B cell (primary cell): ENCODE data around the gene PUS3. TPM values are rescaled to one million over a fixed set of nuclear protein-coding genes. Genes with fewer than 3 reads are reported as not detected.

Experiments
- ATAC-seq: fragments of 200-7000 bp; cut with Tn5 transposase; one replicate; pipeline ENCODE4 v1.10.0; 2021; ENCODE audit warnings: low read depth, mild to moderate bottlenecking, moderate number of reproducible peaks, moderate library complexity
- CTCF ChIA-PET: fragments of 350-600 bp; sonication (Branson Sonifier 250); formaldehyde crosslinking; loops from one replicate; lab custom pipeline; 2021; ENCODE audit warnings: antibody characterized with exemption, inconsistent platforms; lab: Charles Lee
- POLR2A ChIA-PET: fragments of 350-600 bp; sonication (Branson Sonifier 250); formaldehyde crosslinking; loops from one replicate; lab custom pipeline; 2021; ENCODE audit warnings: antibody characterized with exemption; lab: Charles Lee
- DNase-seq: peaks from one replicate; pipeline ENCODE4 v3.0.0; 2013
- H2AFZ ChIP-seq: 2 replicates; pipeline ENCODE4 v1.6.1; 2012; ENCODE audit warnings: mild to moderate bottlenecking, low read depth, low read length; ENCODE audit not compliant: insufficient read depth, poor library complexity, severe bottlenecking
- H3K27ac ChIP-seq, 2 donors: 1 replicate in 1 of 2; 2 replicates in 1 of 2; pipeline ENCODE4 v1.5.1; 2012 to 2013; ENCODE audit warnings: low read length in 2 of 2, mild to moderate bottlenecking in 2 of 2, moderate library complexity in 1 of 2
- H3K27me3 ChIP-seq, 4 experiments: fragments of 200-600 bp in 1 of 4; sonication (generic) in 1 of 4; replicated peaks in 1 of 4; 1 replicate in 2 of 4; 2 replicates in 2 of 4; pipeline versions ENCODE4 v1.6.1 to v1.7.0; 2013 to 2016; ENCODE audit warnings: low read length in 3 of 4, mild to moderate bottlenecking in 2 of 4, mixed read lengths in 1 of 4, moderate library complexity in 1 of 4; ENCODE audit not compliant: insufficient read depth in 4 of 4, control insufficient read depth in 3 of 4; ENCODE audit errors: control extremely low read depth in 1 of 4
- H3K36me3 ChIP-seq, 2 experiments: replicated peaks in 1 of 2; 1 replicate in 1 of 2; 2 replicates in 1 of 2; pipeline versions ENCODE4 v1.6.1 to v1.7.1; 2013; ENCODE audit warnings: low read length in 1 of 2; ENCODE audit not compliant: insufficient read depth in 2 of 2, control insufficient read depth in 1 of 2; ENCODE audit errors: control extremely low read depth in 1 of 2, extremely low read depth in 1 of 2
- H3K4me1 ChIP-seq, 2 donors: fragments of 200-600 bp in 1 of 2; sonication (generic) in 1 of 2; 1 replicate in 1 of 2; 2 replicates in 1 of 2; pipeline versions ENCODE4 v1.5.1 to v1.6.1; 2013 to 2017; ENCODE audit warnings: low read length in 2 of 2; ENCODE audit not compliant: control insufficient read depth in 2 of 2, insufficient read depth in 2 of 2
- H3K4me2 ChIP-seq: replicated peaks from 2 replicates; pipeline ENCODE3; 2012; ENCODE audit warnings: mild to moderate bottlenecking, low read depth, low read length; ENCODE audit not compliant: poor library complexity, severe bottlenecking
- H3K4me3 ChIP-seq, 5 experiments: fragments of 200-600 bp in 1 of 5; sonication (generic) in 1 of 5; 1 replicate in 3 of 5; 2 replicates in 2 of 5; pipeline versions ENCODE4 v1.5.1 to v1.7.0; 2011 to 2016; ENCODE audit warnings: low read length in 4 of 5, mild to moderate bottlenecking in 4 of 5, low read depth in 2 of 5, control low read depth in 1 of 5, moderate library complexity in 1 of 5; ENCODE audit not compliant: insufficient read depth in 1 of 5; ENCODE audit errors: control extremely low read depth in 1 of 5, extremely low read depth in 1 of 5
- H3K79me2 ChIP-seq: fragments of 200-600 bp; sonication (generic); one replicate; pipeline ENCODE4 v1.6.0; 2016; ENCODE audit warnings: low read length; ENCODE audit not compliant: control insufficient read depth, insufficient read depth
- H3K9ac ChIP-seq: fragments of 200-600 bp; sonication (generic); 2 replicates; pipeline ENCODE4 v1.6.1; 2017; ENCODE audit warnings: mild to moderate bottlenecking, low read length, moderate library complexity
- H3K9me3 ChIP-seq, 3 donors: one replicate each; pipeline versions ENCODE4 v1.6.1 to v1.7.1; 2013; ENCODE audit warnings: low read length in 2 of 3; ENCODE audit not compliant: control insufficient read depth in 2 of 3, insufficient read depth in 1 of 3; ENCODE audit errors: control extremely low read depth in 1 of 3
- H4K20me1 ChIP-seq: 2 replicates; pipeline ENCODE4 v1.6.0; 2012; ENCODE audit warnings: mild to moderate bottlenecking, low read length; ENCODE audit not compliant: insufficient read depth, control insufficient read depth, poor library complexity, severe bottlenecking
- H3K27ac Mint-ChIP-seq: one replicate; pipeline ENCODE4 v1.8.0; 2021; ENCODE audit warnings: mixed read lengths
- H3K27me3 Mint-ChIP-seq: one replicate; pipeline ENCODE4 v1.8.0; 2021; ENCODE audit warnings: mixed read lengths
- H3K4me1 Mint-ChIP-seq: one replicate; pipeline ENCODE4 v1.8.0; 2021; ENCODE audit warnings: mixed read lengths
- H3K4me3 Mint-ChIP-seq: one replicate; pipeline ENCODE4 v1.8.0; 2021; ENCODE audit warnings: mixed read lengths
- H3K9me3 Mint-ChIP-seq: one replicate; pipeline ENCODE4 v1.8.0; 2022; ENCODE audit warnings: mixed read lengths; ENCODE audit not compliant: insufficient read depth
- EZH2 ChIP-seq: IDR thresholded peaks from 2 replicates; pipeline ENCODE4 v1.6.1; 2012; ENCODE audit warnings: borderline replicate concordance, low read depth, mild to moderate bottlenecking, moderate library complexity, low read length; ENCODE audit not compliant: insufficient read depth, poor library complexity, severe bottlenecking
- WGBS: methylation state at CpG from one replicate; pipeline ENCODE4 v1.1.5; 2013; ENCODE audit warnings: missing lambda C conversion rate; ENCODE audit not compliant: insufficient coverage; 5-methylcytosine and 5-hydroxymethylcytosine counted together
- intact Hi-C: fragments of 100-400 bp; cut with micrococcal nuclease; formaldehyde crosslinking; loops from one replicate; pipeline ENCODE4 v1.10.0; 2022
- polyA plus RNA-seq: library from polyadenylated mRNA; depleted of rRNA; stranded (reverse); fragments of >200 nt; gene quantifications from 2 replicates; pipeline ENCODE4 v1.2.3, GENCODE V29; 2012
- total RNA-seq, 2 donors: library from RNA; stranded (reverse); fragments of 120-200 nt in 1 of 2; gene quantifications; 1 replicate in 1 of 2; 2 replicates in 1 of 2; pipeline versions ENCODE4 v1.2.3 to v1.2.4, GENCODE V29; 2013 to 2022
- TF ChIP-seq, protein P1 (sequence below): fragments of 200-600 bp; IDR thresholded peaks from one replicate; pipeline ENCODE4 v1.8.0; 2022; ENCODE audit warnings: antibody characterized with exemption, mild to moderate bottlenecking

The PUS3 gene
- total and polyA plus RNA-seq, 2 donors (not counting 1 experiment from before 2014, with no cell fraction given), result 2.7 to 8.1 TPM

DNA sequence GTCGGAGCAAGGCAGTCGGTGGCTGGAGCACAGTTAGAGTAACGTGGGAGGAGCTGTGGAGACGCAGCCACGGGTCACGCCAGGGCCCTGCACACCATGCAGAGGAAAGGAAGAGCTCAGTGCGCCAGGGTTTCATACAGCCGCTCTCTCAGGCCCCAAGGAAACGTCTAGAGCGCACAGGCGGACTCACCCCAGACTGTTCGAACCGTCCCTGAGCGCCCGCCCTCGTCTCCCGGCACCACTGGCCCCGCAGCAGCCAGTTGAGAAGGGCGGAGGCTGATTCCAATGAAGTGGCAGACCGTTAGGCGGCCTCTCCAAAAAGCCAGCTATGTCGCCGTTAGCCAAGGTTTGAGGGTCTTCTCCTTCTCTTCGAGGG, 16.0 kb downstream of the PUS3 start:
- intact Hi-C loops, result loop anchor here (1.0 to 5.0 kb wide), 10 partner anchors 13 to 775 kb away; partner anchors contain the start of genes CDON, CHEK1, EI24 and FAM118B
- peak; percentile 22 for ATAC-seq
- peaks cover 0 to 7% (median 0%) of the 10 kb centered on the region in 3 donors for H3K9me3 ChIP-seq
- peak overlapping the region; percentile 99 for H3K27ac Mint-ChIP-seq
- POLR2A ChIA-PET, result interaction anchor here (0.7 to 3.1 kb wide), 6 partner anchors 9 to 824 kb away, joined by 3 to 17 read pairs (median 5); partner anchors contain the start of genes CHEK1, DDX25, EI24 and FAM118B
- CTCF ChIA-PET, result interaction anchor here (0.7 to 2.4 kb wide), 7 partner anchors 10 to 763 kb away, joined by 3 to 14 read pairs (median 4); partner anchors contain the start of gene PUS3
- H3K27ac ChIP-seq, result peak overlapping the region; percentile 90 to 94
- H3K4me1 ChIP-seq, result peaks cover 5 to 19% of the 10 kb centered on the region in 2 donors
- H3K9me3 Mint-ChIP-seq, result no peaks in the 10 kb centered on the region
- H3K4me2 ChIP-seq, result peak overlapping the region; percentile 87
- H3K27me3 ChIP-seq, result no peaks in the 10 kb centered on the region
- peaks cover 19% of the 10 kb centered on the region for H3K79me2 ChIP-seq
- peaks cover 16% of the 10 kb centered on the region for H4K20me1 ChIP-seq
- H3K36me3 ChIP-seq, result peaks cover 0 to 4% of the 10 kb centered on the region in 2 experiments
- peak overlapping the region; percentile 83 for H2AFZ ChIP-seq
- H3K27me3 Mint-ChIP-seq, result no peaks in the 10 kb centered on the region
- peaks cover 22% of the 10 kb centered on the region for H3K4me1 Mint-ChIP-seq
- peak overlapping the region; percentile 96 for H3K4me3 Mint-ChIP-seq
- H3K4me3 ChIP-seq, result peak overlapping the region in 4 of 5 experiments; percentile 71 to 97 (median 90)
- DNase-seq, result no peak
- WGBS, result 20% methylated on average over 23 of the region's 24 CpGs
- TF ChIP-seq, protein P1, sequence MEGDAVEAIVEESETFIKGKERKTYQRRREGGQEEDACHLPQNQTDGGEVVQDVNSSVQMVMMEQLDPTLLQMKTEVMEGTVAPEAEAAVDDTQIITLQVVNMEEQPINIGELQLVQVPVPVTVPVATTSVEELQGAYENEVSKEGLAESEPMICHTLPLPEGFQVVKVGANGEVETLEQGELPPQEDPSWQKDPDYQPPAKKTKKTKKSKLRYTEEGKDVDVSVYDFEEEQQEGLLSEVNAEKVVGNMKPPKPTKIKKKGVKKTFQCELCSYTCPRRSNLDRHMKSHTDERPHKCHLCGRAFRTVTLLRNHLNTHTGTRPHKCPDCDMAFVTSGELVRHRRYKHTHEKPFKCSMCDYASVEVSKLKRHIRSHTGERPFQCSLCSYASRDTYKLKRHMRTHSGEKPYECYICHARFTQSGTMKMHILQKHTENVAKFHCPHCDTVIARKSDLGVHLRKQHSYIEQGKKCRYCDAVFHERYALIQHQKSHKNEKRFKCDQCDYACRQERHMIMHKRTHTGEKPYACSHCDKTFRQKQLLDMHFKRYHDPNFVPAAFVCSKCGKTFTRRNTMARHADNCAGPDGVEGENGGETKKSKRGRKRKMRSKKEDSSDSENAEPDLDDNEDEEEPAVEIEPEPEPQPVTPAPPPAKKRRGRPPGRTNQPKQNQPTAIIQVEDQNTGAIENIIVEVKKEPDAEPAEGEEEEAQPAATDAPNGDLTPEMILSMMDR, result no peak
- H3K9ac ChIP-seq, result peak overlapping the region; percentile 87

DNA sequence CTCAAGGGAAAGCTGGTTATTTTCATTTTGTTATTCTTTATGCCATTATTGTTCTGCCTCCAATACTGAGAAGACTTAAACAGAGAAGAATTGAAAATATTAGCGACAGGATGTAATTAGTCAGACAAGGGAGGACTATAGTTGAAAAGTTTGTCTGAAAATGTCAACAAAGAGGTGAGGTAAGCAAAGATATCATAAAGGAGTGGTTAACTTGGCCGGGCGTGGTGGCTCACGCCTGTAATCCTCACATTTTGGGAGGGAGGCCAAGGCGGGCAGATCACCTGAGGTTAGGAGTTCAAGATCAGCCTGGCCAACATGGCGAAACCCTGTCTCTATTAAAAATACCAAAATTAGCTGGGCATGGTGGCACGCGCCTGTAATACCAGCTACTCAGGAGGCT, 19.6 kb downstream of the PUS3 start:
- Histone ChIP-seq H2AFZ (no peak overlapping the region), H3K27ac (no peak overlapping the region), H3K4me1 (peaks cover 3 to 16% of the 10 kb centered on the region in 2 donors), H3K36me3 (no peaks in the 10 kb centered on the region), H3K79me2 (no peaks in the 10 kb centered on the region), H3K9ac (no peak overlapping the region), H3K27me3 (no peaks in the 10 kb centered on the region), H4K20me1 (peaks cover 3% of the 10 kb centered on the region), H3K4me3 (no peak overlapping the region), H3K4me2 (no peak overlapping the region), H3K9me3 (peaks cover 0 to 7% (median 0%) of the 10 kb centered on the region in 3 donors)
- ChIA-PET CTCF (no interaction called here), POLR2A (no interaction called here)
- H3K4me3 Mint-ChIP-seq, result no peak overlapping the region
- H3K27ac Mint-ChIP-seq, result no peak overlapping the region
- H3K4me1 Mint-ChIP-seq, result peaks cover 14% of the 10 kb centered on the region
- TF ChIP-seq, protein P1, result no peak
- no peak for TF ChIP-seq EZH2
- H3K9me3 Mint-ChIP-seq, result no peaks in the 10 kb centered on the region
- ATAC-seq (no peak), DNase-seq (no peak)
- 83% methylated on average over 8 of the region's 8 CpGs for WGBS
- intact Hi-C loops, result no loop called here
- no peaks in the 10 kb centered on the region for H3K27me3 Mint-ChIP-seq
